ENCODE data around the gene TNNI2.
A peak's percentile ranks its signal among the peaks of the same experiment; 100 is the strongest.

The TNNI2 gene

GRCh38 chr11:1817000-1817399 is 21.8 kb upstream of the TNNI2 start:
- Mint-ChIP-seq H3K4me1 (peaks cover 21% of the 10 kb centered on the region), H3K27me3 (ENCODE audit: low read depth, poor library complexity) (peaks cover 14% of the 10 kb centered on the region), H3K4me3 (no peak overlapping the region), H3K36me3 (ENCODE audit: low read depth) (peaks cover 7% of the 10 kb centered on the region), H3K27ac (no peak overlapping the region), H3K9me3 (peaks cover 57% of the 10 kb centered on the region)
- no peak for DNase-seq
- TF ChIP-seq CTCF (IDR thresholded peaks at IDR 0.05) = no peak

GRCh38 chr11:1817511-1817910 is 21.3 kb upstream of the TNNI2 start:
- H3K4me3 Mint-ChIP-seq = no peak overlapping the region
- peaks cover 14% of the 10 kb centered on the region for H3K27me3 Mint-ChIP-seq (ENCODE audit: low read depth, poor library complexity)
- peaks cover 21% of the 10 kb centered on the region for H3K4me1 Mint-ChIP-seq
- no peak overlapping the region for H3K27ac Mint-ChIP-seq
- H3K36me3 Mint-ChIP-seq (ENCODE audit: low read depth) = peaks cover 7% of the 10 kb centered on the region
- peaks cover 52% of the 10 kb centered on the region for H3K9me3 Mint-ChIP-seq
- TF ChIP-seq CTCF (IDR thresholded peaks at IDR 0.05) = no peak
- DNase-seq = no peak

DNA sequence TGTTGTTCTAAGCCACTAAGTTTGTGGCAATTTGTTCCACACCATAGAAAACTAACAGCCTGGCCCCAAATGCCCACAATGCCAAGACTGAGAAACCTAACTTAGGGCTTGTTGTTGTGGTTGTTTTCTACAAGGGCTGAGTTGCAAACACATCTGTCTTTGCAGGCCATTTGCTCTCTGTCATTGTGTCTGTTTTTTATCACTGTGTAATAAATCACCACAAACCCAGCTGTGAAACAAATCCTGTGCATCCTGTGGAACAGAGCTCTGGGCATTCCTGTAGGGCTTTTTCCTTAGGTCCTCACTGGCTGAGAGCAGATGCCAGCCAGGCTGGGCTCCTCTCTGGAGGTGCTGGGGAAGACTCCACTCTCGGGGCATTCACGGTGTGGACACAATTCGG is 19.7 kb upstream of the TNNI2 start:
- peak overlapping the region; percentile 18 for H3K27ac Mint-ChIP-seq
- H3K4me1 Mint-ChIP-seq = peaks cover 22% of the 10 kb centered on the region
- no peaks in the 10 kb centered on the region for H3K36me3 Mint-ChIP-seq (ENCODE audit: low read depth)
- H3K9me3 Mint-ChIP-seq = peaks cover 44% of the 10 kb centered on the region
- H3K4me3 Mint-ChIP-seq = no peak overlapping the region
- no peak for DNase-seq
- H3K27me3 Mint-ChIP-seq (ENCODE audit: low read depth, poor library complexity) = peaks cover 9% of the 10 kb centered on the region
- TF ChIP-seq CTCF (IDR thresholded peaks at IDR 0.05) = no peak

DNA sequence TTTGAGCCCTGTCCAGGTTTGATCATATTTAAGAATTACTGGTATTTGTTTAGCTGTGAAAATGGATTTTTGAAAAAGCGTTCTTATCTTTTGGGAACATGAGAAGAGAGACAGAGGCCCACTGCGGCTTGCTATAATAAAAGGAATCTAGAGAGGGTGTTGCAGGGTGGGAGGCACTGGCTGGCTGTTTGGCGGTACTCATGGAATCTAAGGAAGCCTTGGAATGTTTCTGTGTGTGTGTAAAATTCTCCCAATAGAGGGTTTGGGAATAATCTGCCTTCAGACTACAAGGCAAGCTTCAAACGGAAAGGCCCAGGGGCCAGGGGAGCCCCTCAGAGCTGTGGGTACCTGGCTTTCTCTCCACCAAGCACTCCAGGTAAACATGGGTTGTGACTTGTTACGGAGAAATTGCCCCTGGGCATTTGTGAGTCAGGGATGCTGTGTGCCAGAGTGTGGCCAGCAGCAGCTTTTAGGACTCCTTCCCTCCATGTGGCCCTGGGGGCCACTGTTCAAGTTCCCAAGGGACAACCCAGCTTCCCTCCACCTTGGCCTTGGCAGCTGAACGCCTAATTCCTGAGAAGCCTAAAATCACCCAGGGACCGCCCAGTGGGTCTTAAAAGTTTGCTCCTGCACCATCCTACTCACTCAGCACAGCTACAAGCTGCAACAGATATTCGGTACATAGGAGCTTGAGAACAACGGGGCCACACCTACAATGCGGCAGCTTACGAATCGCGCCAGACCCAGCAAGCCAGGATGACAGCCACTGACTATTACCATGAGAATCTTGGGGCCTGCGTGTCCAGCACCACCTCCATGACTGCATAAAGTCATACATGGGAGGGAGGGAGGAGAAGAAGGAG is 18.1 kb upstream of the TNNI2 start:
- Mint-ChIP-seq H3K36me3 (ENCODE audit: low read depth) (no peaks in the 10 kb centered on the region), H3K27ac (no peak overlapping the region), H3K27me3 (ENCODE audit: low read depth, poor library complexity) (peaks cover 8% of the 10 kb centered on the region), H3K4me1 (peaks cover 21% of the 10 kb centered on the region), H3K9me3 (peaks cover 44% of the 10 kb centered on the region), H3K4me3 (no peak overlapping the region)
- no peak for TF ChIP-seq CTCF (IDR thresholded peaks at IDR 0.05)
- no peak for DNase-seq

GRCh38 chr11:1821562-1821961 is 17.2 kb upstream of the TNNI2 start:
- H3K36me3 Mint-ChIP-seq (ENCODE audit: low read depth) = no peaks in the 10 kb centered on the region
- no peak overlapping the region for H3K27ac Mint-ChIP-seq
- H3K4me1 Mint-ChIP-seq = peaks cover 21% of the 10 kb centered on the region
- DNase-seq = no peak
- no peak for TF ChIP-seq CTCF (IDR thresholded peaks at IDR 0.05)
- peaks cover 44% of the 10 kb centered on the region for H3K9me3 Mint-ChIP-seq
- H3K4me3 Mint-ChIP-seq = no peak overlapping the region
- peaks cover 8% of the 10 kb centered on the region for H3K27me3 Mint-ChIP-seq (ENCODE audit: low read depth, poor library complexity)
